AG08396 (cell line): Measurements from ENCODE around the gene DES.

Source experiments
- DNase-seq: peaks from one replicate; pipeline ENCODE4 v3.0.0; 2012; ENCODE audit warnings: low spot score, mixed read lengths

The DES gene

GRCh38 chr2:219453671-219454590, 35.8 kb downstream of the DES start:
- DNase-seq, result peak; percentile 72

GRCh38 chr2:219455581-219455980, 37.4 kb downstream of the DES start:
- no peak for DNase-seq

- DNase-seq, result no peak
Measured at GRCh38 chr2:219457784-219458369, 39.7 kb downstream of the DES start.

- no peak for DNase-seq
Measured at GRCh38 chr2:219458996-219459395, 40.8 kb downstream of the DES start.

- peak; percentile 91 for DNase-seq
Measured at GRCh38 chr2:219459460-219460311, 41.5 kb downstream of the DES start.

- peak; percentile 80 for DNase-seq
Measured at GRCh38 chr2:219460424-219460926, 42.3 kb downstream of the DES start.

GRCh38 chr2:219461047-219461514, 42.9 kb downstream of the DES start:
- no peak for DNase-seq

- no peak for DNase-seq
Measured at GRCh38 chr2:219461669-219462068, 43.5 kb downstream of the DES start.

- DNase-seq, result no peak
Measured at GRCh38 chr2:219462349-219462748, 44.2 kb downstream of the DES start.

- no peak for DNase-seq
Measured at GRCh38 chr2:219464286-219465032, 46.3 kb downstream of the DES start.

- DNase-seq, result no peak
Measured at GRCh38 chr2:219465659-219466561, 47.7 kb downstream of the DES start.

- DNase-seq, result no peak
Measured at GRCh38 chr2:219466816-219467735, 48.9 kb downstream of the DES start.

GRCh38 chr2:219467736-219468075, 49.5 kb downstream of the DES start:
- DNase-seq, result no peak

GRCh38 chr2:219468410-219469185, 50.4 kb downstream of the DES start:
- no peak for DNase-seq

- DNase-seq, result peak; percentile 94
Measured at GRCh38 chr2:219469186-219469724, 51.1 kb downstream of the DES start.

- DNase-seq, result no peak
Measured at GRCh38 chr2:219470429-219470828, 52.3 kb downstream of the DES start.

GRCh38 chr2:219471476-219472371, 53.5 kb downstream of the DES start:
- DNase-seq, result no peak
